ENCODE data around the gene CRMP1. TPM values are rescaled to one million over a fixed set of nuclear protein-coding genes. Genes with fewer than 3 reads are reported as not detected.

Gene CRMP1
- total and polyA plus RNA-seq, 9 of the 15 experiments (the other 6 are each of a cell fraction or from before 2014, with no cell fraction given): 0.03 to 0.04 TPM; not detected in 7

- no peak for FAIRE-seq
- no peaks in the 10 kb centered on the region for H3K4me1 ChIP-seq (replicated peaks in 1 of 2; ENCODE audit: control insufficient read depth in 2 of 2, insufficient read depth in 2 of 2, low read length in 2 of 2)
- H3K79me2 ChIP-seq (ENCODE audit: control insufficient read depth, insufficient read depth, low read length): no peaks in the 10 kb centered on the region
- DNase-seq (ENCODE audit: extremely low read depth in 1 of 4, low spot score in 3 of 4): no peak
- CTCF ChIA-PET (ENCODE audit: low intra/inter-chr PET ratio): no interaction called here
- no peaks in the 10 kb centered on the region for H3K36me3 ChIP-seq (ENCODE audit: control insufficient read depth, insufficient read depth, low read length)
- no peaks in the 10 kb centered on the region for H3K9me3 ChIP-seq (replicated peaks; ENCODE audit: control insufficient read depth, insufficient read depth, low read depth, low read length)
- no peak overlapping the region for H3K4me3 ChIP-seq
- no peak for ATAC-seq
- H3K9ac ChIP-seq (ENCODE audit: insufficient read depth in 1 of 2, low read depth in 2 of 2, low read length in 2 of 2): no peak overlapping the region
- POLR2A ChIA-PET: no interaction called here
- intact Hi-C loops (cut with micrococcal nuclease) (no loop called here), in situ Hi-C loops (cut with MboI) (no loop called here)
- no peak overlapping the region for H3K27ac ChIP-seq (ENCODE audit: extremely low read depth, low read depth, low read length)
- no peaks in the 10 kb centered on the region for H4K20me1 ChIP-seq (replicated peaks; ENCODE audit: control insufficient read depth, insufficient read depth, low read length)
- 14% methylated on average over 2 of the region's 2 CpGs for WGBS (ENCODE audit: insufficient coverage, low coverage, missing lambda C conversion rate)
- H3K4me2 ChIP-seq (ENCODE audit: insufficient read depth, low read length): no peak overlapping the region
- H2AFZ ChIP-seq (ENCODE audit: low read depth, low read length): no peak overlapping the region
- no peaks in the 10 kb centered on the region for H3K27me3 ChIP-seq (ENCODE audit: control insufficient read depth in 2 of 2, insufficient read depth in 2 of 2, low read length in 2 of 2)
- TF ChIP-seq, protein P1, sequence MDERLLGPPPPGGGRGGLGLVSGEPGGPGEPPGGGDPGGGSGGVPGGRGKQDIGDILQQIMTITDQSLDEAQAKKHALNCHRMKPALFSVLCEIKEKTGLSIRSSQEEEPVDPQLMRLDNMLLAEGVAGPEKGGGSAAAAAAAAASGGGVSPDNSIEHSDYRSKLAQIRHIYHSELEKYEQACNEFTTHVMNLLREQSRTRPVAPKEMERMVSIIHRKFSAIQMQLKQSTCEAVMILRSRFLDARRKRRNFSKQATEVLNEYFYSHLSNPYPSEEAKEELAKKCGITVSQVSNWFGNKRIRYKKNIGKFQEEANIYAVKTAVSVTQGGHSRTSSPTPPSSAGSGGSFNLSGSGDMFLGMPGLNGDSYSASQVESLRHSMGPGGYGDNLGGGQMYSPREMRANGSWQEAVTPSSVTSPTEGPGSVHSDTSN (CRISPR knock-in tag; IDR thresholded peaks at IDR 0.05; ENCODE audit: low read depth): no peak
- TF ChIP-seq, protein P1 (tag; conservative IDR thresholded peaks at IDR 0.05; ENCODE audit: low read depth): peak; percentile 73
- TF ChIP-seq CTBP1 (IDR thresholded peaks at IDR 0.05; ENCODE audit: borderline replicate concordance) (no peak), ZNF778 (CRISPR knock-in tag; IDR thresholded peaks at IDR 0.05) (no peak), ZNF217 (CRISPR knock-in tag; IDR thresholded peaks at IDR 0.05) (no peak), EHMT2 (IDR thresholded peaks at IDR 0.05) (no peak), MTA2 (IDR thresholded peaks at IDR 0.05; ENCODE audit: low read depth) (no peak)
- BruUV-seq (replicated peaks): no TSS peak
- H3K9me1 ChIP-seq (ENCODE audit: control insufficient read depth, insufficient read depth, low read length): no peaks in the 10 kb centered on the region
These were observed 118.4 kb downstream of the CRMP1 start for GRCh38 chr4:5774416-5775036.
